ENCODE results near the gene MMP21. TPM values are rescaled to one million over a fixed set of nuclear protein-coding genes. Genes with fewer than 3 reads are reported as not detected.

Gene MMP21
- total RNA-seq, 1 donor from 2014 or later = not detected

DNA sequence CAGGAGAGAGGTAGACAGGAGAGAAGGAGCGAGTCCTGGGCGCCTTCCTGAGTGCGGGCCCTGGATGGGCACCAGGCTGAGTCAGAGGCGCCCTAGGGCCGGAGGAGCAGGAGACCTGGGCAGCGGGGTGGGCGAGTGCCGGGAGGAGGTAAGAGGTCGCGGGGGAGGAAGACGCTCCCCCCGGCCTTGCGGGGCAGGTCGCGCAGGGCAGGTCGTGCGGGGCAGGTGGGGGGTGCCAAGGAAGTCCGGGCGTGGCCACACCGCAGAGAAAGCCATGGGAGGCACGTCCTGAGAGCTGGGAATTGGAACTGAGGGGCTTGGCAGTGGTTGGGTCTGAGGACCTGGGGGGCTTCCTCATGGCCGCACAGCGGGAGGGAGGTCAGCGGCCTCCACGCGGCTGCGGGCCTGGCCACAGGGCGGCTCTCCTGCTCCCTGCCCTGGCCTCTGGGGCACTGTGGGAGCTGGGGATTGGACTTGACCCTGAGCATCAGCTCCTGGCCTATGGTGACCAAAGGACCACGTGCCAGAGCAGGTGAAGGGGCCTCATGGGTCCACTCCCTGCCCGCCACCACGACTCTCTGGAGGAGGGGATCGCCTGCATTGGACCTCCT lies 935 bp downstream of the MMP21 start:
- no peaks in the 10 kb centered on the region for H3K9me3 ChIP-seq
- H3K4me1 ChIP-seq = no peaks in the 10 kb centered on the region
- TF ChIP-seq, protein P1, sequence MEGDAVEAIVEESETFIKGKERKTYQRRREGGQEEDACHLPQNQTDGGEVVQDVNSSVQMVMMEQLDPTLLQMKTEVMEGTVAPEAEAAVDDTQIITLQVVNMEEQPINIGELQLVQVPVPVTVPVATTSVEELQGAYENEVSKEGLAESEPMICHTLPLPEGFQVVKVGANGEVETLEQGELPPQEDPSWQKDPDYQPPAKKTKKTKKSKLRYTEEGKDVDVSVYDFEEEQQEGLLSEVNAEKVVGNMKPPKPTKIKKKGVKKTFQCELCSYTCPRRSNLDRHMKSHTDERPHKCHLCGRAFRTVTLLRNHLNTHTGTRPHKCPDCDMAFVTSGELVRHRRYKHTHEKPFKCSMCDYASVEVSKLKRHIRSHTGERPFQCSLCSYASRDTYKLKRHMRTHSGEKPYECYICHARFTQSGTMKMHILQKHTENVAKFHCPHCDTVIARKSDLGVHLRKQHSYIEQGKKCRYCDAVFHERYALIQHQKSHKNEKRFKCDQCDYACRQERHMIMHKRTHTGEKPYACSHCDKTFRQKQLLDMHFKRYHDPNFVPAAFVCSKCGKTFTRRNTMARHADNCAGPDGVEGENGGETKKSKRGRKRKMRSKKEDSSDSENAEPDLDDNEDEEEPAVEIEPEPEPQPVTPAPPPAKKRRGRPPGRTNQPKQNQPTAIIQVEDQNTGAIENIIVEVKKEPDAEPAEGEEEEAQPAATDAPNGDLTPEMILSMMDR (IDR thresholded peaks at IDR 0.05) = no peak
- TF ChIP-seq POLR2A (IDR thresholded peaks at IDR 0.05) (no peak), POLR2AphosphoS5 (IDR thresholded peaks at IDR 0.05; ENCODE audit: insufficient read depth in 1 of 2, low read depth in 1 of 2) (no peak)
- H3K27me3 ChIP-seq = no peaks in the 10 kb centered on the region
- intact Hi-C loops (cut with DNase I) = no loop called here
- H3K4me3 ChIP-seq = no peak overlapping the region
- no peaks in the 10 kb centered on the region for H3K36me3 ChIP-seq
- H3K27ac ChIP-seq = no peak overlapping the region
- DNase-seq (ENCODE audit: extremely low spot score in 2 of 2) = no peak

DNA sequence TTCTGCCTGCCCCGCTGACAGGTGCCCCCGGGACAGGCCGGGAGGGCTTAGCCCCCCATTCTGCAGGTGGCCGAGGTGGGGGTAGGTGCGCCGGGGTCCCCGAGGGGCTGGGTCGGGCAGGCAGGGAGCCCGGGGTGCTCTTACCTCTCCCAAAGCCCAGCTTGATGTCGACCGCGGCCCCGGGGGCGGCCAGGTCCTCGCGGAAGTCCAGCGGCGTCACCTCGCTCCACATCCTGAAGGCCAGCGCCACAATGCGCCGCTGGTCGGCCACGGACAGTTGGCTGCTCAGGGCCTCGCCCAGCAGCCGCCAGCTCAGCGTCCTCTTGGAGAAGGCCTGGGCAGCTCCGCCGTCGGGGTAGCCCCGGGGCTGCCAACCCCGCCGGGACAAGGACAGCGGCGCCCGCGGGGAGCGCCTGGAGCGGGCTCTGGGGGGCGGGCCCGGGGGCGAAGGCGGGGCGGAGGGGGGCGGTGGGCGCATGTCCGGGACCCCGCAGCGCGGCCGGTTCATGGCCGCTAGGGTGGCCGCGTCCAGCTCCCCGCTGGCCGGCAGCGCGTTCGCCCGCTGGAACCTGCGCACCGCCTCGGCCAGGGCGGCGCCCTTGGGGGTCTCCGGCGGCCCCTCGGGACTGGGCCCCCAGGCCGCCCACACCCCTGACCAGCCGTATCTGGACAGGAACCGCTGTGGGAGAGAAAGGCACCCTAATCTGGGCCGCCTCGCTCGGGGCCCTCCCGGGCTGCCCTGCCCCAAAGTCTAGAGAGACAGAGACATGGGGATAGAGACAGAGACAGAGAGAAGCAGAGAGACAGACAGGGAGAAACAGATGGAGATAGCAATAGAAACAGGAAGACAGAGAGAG lies 1.7 kb downstream of the MMP21 start:
- H3K9me3 ChIP-seq = no peaks in the 10 kb centered on the region
- H3K4me1 ChIP-seq = no peaks in the 10 kb centered on the region
- intact Hi-C loops (cut with DNase I) = no loop called here
- H3K27me3 ChIP-seq = no peaks in the 10 kb centered on the region
- H3K4me3 ChIP-seq = no peak overlapping the region
- no peaks in the 10 kb centered on the region for H3K36me3 ChIP-seq
- TF ChIP-seq POLR2A (IDR thresholded peaks at IDR 0.05) (no peak), POLR2AphosphoS5 (IDR thresholded peaks at IDR 0.05; ENCODE audit: insufficient read depth in 1 of 2, low read depth in 1 of 2) (no peak)
- TF ChIP-seq, protein P1 (IDR thresholded peaks at IDR 0.05) = no peak
- H3K27ac ChIP-seq = no peak overlapping the region
- no peak for DNase-seq (ENCODE audit: extremely low spot score in 2 of 2)

DNA sequence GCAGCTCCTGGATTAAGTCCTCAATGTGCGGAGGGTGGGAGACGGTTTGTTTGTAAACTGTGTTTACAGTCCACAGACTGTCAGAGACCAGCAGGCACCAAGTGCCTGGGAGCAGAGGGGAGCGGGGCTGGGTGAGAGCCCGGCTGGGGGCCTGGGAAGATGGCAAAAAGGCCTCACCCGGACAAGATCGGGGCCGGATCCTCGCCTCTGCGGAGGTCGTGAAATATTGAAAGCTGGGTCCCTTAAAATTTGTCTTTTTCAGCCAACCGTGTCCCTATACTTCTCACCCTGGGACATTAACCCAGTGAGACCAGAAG lies 2.8 kb downstream of the MMP21 start:
- H3K9me3 ChIP-seq = no peaks in the 10 kb centered on the region
- H3K27ac ChIP-seq = no peak overlapping the region
- no peak overlapping the region for H3K4me3 ChIP-seq
- no peaks in the 10 kb centered on the region for H3K27me3 ChIP-seq
- no peak for DNase-seq (ENCODE audit: extremely low spot score in 2 of 2)
- H3K4me1 ChIP-seq = no peaks in the 10 kb centered on the region
- no peaks in the 10 kb centered on the region for H3K36me3 ChIP-seq
- intact Hi-C loops (cut with DNase I) = no loop called here
- TF ChIP-seq POLR2AphosphoS5 (IDR thresholded peaks at IDR 0.05; ENCODE audit: insufficient read depth in 1 of 2, low read depth in 1 of 2) = no peak
- TF ChIP-seq, protein P1 (IDR thresholded peaks at IDR 0.05) = no peak
- no peak for TF ChIP-seq POLR2A (IDR thresholded peaks at IDR 0.05)

DNA sequence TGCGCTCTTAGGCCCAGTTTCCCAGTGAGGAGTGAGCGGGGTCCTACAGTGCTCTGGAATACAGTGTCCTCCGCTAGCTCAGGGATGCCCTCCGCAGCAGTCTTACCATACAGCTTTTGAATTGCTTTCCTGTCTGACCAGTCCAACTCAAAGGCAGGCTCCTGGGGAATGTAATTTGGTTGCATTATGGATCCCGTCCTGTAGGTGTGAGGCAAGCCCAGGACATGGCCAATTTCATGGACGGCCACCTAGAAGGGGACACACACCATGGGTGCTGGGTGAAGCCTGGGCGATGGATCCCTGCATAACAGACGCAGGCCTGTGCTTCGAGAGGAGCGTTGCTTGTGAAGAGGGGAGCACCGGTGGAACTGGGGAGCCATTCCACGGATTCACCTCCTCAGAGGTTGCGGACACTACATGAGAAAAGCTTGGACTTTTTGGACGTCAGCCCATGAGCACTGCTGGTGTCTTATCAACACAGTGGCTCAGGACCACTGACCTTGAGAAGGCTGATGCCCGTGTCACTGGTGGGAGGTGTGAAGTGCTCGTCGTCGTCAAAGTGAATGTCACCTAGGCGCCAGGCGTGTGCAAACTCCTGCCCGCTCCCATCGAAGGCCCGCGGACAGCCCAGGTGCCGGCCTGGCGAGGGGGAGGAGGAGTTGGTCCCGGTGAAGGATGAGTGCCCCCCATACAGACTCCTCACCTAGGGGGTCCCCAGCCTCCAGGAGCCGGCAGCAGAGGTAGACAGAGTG lies 3.3 kb downstream of the MMP21 start:
- H3K4me1 ChIP-seq = no peaks in the 10 kb centered on the region
- intact Hi-C loops (cut with DNase I) = no loop called here
- no peak overlapping the region for H3K4me3 ChIP-seq
- no peaks in the 10 kb centered on the region for H3K27me3 ChIP-seq
- H3K27ac ChIP-seq = no peak overlapping the region
- TF ChIP-seq, protein P1 (IDR thresholded peaks at IDR 0.05) = no peak
- TF ChIP-seq POLR2A (IDR thresholded peaks at IDR 0.05) (no peak), POLR2AphosphoS5 (IDR thresholded peaks at IDR 0.05; ENCODE audit: insufficient read depth in 1 of 2, low read depth in 1 of 2) (no peak)
- DNase-seq (ENCODE audit: extremely low spot score in 2 of 2) = no peak
- H3K36me3 ChIP-seq = no peaks in the 10 kb centered on the region
- no peaks in the 10 kb centered on the region for H3K9me3 ChIP-seq
